Thymus (tissue), 2 donors: ENCODE results near the gene LRP2. TPM values are rescaled to one million over a fixed set of nuclear protein-coding genes. Genes with fewer than 3 reads are reported as not detected.

Experiments used
- polyA plus RNA-seq: library from polyadenylated mRNA; stranded (reverse); fragments of 200-250 nt; gene quantifications from one replicate; pipeline ENCODE4 v1.2.3, GENCODE V29; 2013
- total RNA-seq: library from RNA; stranded (reverse); fragments of 120-200 nt; gene quantifications from one replicate; pipeline ENCODE4 v1.2.4, GENCODE V29; 2013
- donor health status: healthy.

Gene LRP2
- total and polyA plus RNA-seq, 2 donors = 0.05 to 0.09 TPM

Other genes starting within 250 kb of the LRP2 start
- gene BBS5, start 117.0 kb upstream of the LRP2 start, total RNA-seq = 1.7 TPM
- 7.8 TPM for gene BBS5, start 117.0 kb upstream of the LRP2 start, polyA plus RNA-seq
- 5.2 TPM for gene KLHL41, start 147.2 kb upstream of the LRP2 start, total RNA-seq
- 4.7 TPM for gene KLHL41, start 147.2 kb upstream of the LRP2 start, polyA plus RNA-seq
- gene FASTKD1, start 211.3 kb upstream of the LRP2 start, total RNA-seq = 34.1 TPM
- gene FASTKD1, start 211.3 kb upstream of the LRP2 start, polyA plus RNA-seq = 65.6 TPM
- 55.4 TPM for gene PPIG, start 221.8 kb upstream of the LRP2 start, total RNA-seq
- 38.1 TPM for gene PPIG, start 221.8 kb upstream of the LRP2 start, polyA plus RNA-seq